Lower lobe of right lung (tissue), 2 donors: ENCODE data around the gene ACADS. TPM values are rescaled to one million over a fixed set of nuclear protein-coding genes. Genes with fewer than 3 reads are reported as not detected.

Experiments
- ATAC-seq, 2 donors: fragments of 200-7000 bp; cut with Tn5 transposase; one replicate each; pipeline ENCODE4 v1.9.1; 2020 to 2022; ENCODE audit warnings: mild to moderate bottlenecking in 2 of 2, moderate library complexity in 2 of 2
- DNase-seq: peaks from one replicate; pipeline ENCODE4 v3.0.0-alpha.2; 2020
- H3K27ac ChIP-seq: fragments of 200-600 bp; one replicate; pipeline ENCODE4 v1.8.0; 2022
- H3K27me3 ChIP-seq: fragments of 200-600 bp; one replicate; pipeline ENCODE4 v1.8.0; 2022; ENCODE audit warnings: low read depth
- H3K36me3 ChIP-seq: fragments of 200-600 bp; one replicate; pipeline ENCODE4 v1.8.0; 2022; ENCODE audit warnings: mild to moderate bottlenecking
- H3K4me1 ChIP-seq: fragments of 200-600 bp; one replicate; pipeline ENCODE4 v1.8.0; 2022
- H3K4me3 ChIP-seq: fragments of 200-600 bp; one replicate; pipeline ENCODE4 v1.8.0; 2022; ENCODE audit warnings: mild to moderate bottlenecking
- H3K9me3 ChIP-seq: fragments of 200-600 bp; one replicate; pipeline ENCODE4 v1.8.0; 2022
- CTCF ChIP-seq: fragments of 200-600 bp; IDR thresholded peaks from one replicate; pipeline ENCODE4 v1.8.0; 2022; ENCODE audit warnings: antibody characterized with exemption, mild to moderate bottlenecking
- intact Hi-C: fragments of 100-400 bp; cut with DNase I; formaldehyde crosslinking; loops from one replicate; pipeline ENCODE4 v1.11.0; 2022
- total RNA-seq: library from RNA; stranded (reverse); fragmentation: NEBNext Ultra II Directional; extraction: Animal tissue kit (Norgen Biotek cat#: 25700); gene quantifications from one replicate; pipeline ENCODE4 v1.2.1, GENCODE V29; 2021
- donor health status: DM: no; HTN: yes; CAD: no; lungs with severe emphysema.

ACADS gene
- total RNA-seq, 1 donor from 2014 or later: 24.4 TPM

GRCh38 chr12:120783197-120783596 lies 57.6 kb downstream of the ACADS start:
- intact Hi-C loops: no loop called here
- ATAC-seq: peak in 1 of 2 donors; percentile 21
- peak overlapping the region; percentile 19 for H3K27ac ChIP-seq
- H3K4me1 ChIP-seq: no peaks in the 10 kb centered on the region
- no peak for TF ChIP-seq CTCF
- DNase-seq: no peak
- no peaks in the 10 kb centered on the region for H3K9me3 ChIP-seq
- H3K36me3 ChIP-seq: peaks cover 49% of the 10 kb centered on the region
- H3K27me3 ChIP-seq: no peaks in the 10 kb centered on the region
- H3K4me3 ChIP-seq: no peak overlapping the region

GRCh38 chr12:120784804-120785203 lies 59.2 kb downstream of the ACADS start:
- no peak for ATAC-seq
- Histone ChIP-seq H3K36me3 (peaks cover 38% of the 10 kb centered on the region), H3K4me1 (no peaks in the 10 kb centered on the region), H3K27me3 (no peaks in the 10 kb centered on the region), H3K27ac (no peak overlapping the region), H3K4me3 (no peak overlapping the region), H3K9me3 (no peaks in the 10 kb centered on the region)
- TF ChIP-seq CTCF: no peak
- DNase-seq: no peak
- intact Hi-C loops: no loop called here

GRCh38 chr12:120787889-120788288 lies 62.3 kb downstream of the ACADS start:
- no peak overlapping the region for H3K27ac ChIP-seq
- H3K9me3 ChIP-seq: no peaks in the 10 kb centered on the region
- H3K4me3 ChIP-seq: no peak overlapping the region
- DNase-seq (no peak), ATAC-seq (no peak)
- TF ChIP-seq CTCF: no peak
- intact Hi-C loops: no loop called here
- H3K36me3 ChIP-seq: peaks cover 22% of the 10 kb centered on the region
- H3K4me1 ChIP-seq: peaks cover 4% of the 10 kb centered on the region
- H3K27me3 ChIP-seq: no peaks in the 10 kb centered on the region

Other genes starting within 250 kb of the ACADS start
- 285 TPM for gene DYNLL1, start 229.7 kb upstream of the ACADS start, total RNA-seq
- 24.1 TPM for gene COQ5, start 196.7 kb upstream of the ACADS start, total RNA-seq
- 175 TPM for gene RNF10, start 191.5 kb upstream of the ACADS start, total RNA-seq
- 39.5 TPM for gene POP5, start 144.4 kb upstream of the ACADS start, total RNA-seq
- 0.30 TPM for gene CABP1, start 85.2 kb upstream of the ACADS start, total RNA-seq
- 98.1 TPM for gene MLEC, start 38.7 kb upstream of the ACADS start, total RNA-seq
- 27.1 TPM for gene UNC119B, start 15.4 kb upstream of the ACADS start, total RNA-seq
- 44.0 TPM for gene SPPL3, start 178.5 kb downstream of the ACADS start, total RNA-seq